Psoas muscle (tissue), 8 donors: ENCODE data around the gene BCKDK. TPM values are rescaled to one million over a fixed set of nuclear protein-coding genes. Genes with fewer than 3 reads are reported as not detected.

Experiments
- ATAC-seq, 4 donors: fragments of 200-7000 bp; cut with Tn5 transposase; one replicate each; pipeline ENCODE4 v1.9.1; 2020; ENCODE audit warnings: moderate library complexity in 3 of 4, mild to moderate bottlenecking in 2 of 4
- DNase-seq, 2 donors: peaks; one replicate each; pipeline ENCODE4 v3.0.0-alpha.2; 2020
- H3K27ac ChIP-seq: fragments of 200-600 bp; one replicate; pipeline ENCODE4 v1.8.0; 2022
- H3K27me3 ChIP-seq, 3 donors: fragments of 200-600 bp in 1 of 3; one replicate each; pipeline versions ENCODE4 v1.6.1 to v1.8.0; 2013 to 2022; ENCODE audit warnings: low read length in 2 of 3, mild to moderate bottlenecking in 2 of 3, moderate library complexity in 1 of 3; ENCODE audit not compliant: insufficient read depth in 3 of 3
- H3K36me3 ChIP-seq, 2 donors: fragments of 200-600 bp in 1 of 2; one replicate each; pipeline versions ENCODE4 v1.6.1 to v1.8.0; 2013 to 2022; ENCODE audit warnings: low read depth in 1 of 2, mild to moderate bottlenecking in 1 of 2, moderate library complexity in 1 of 2; ENCODE audit not compliant: insufficient read depth in 1 of 2
- H3K4me1 ChIP-seq: fragments of 200-600 bp; one replicate; pipeline ENCODE4 v1.8.0; 2022
- H3K4me3 ChIP-seq: fragments of 200-600 bp; one replicate; pipeline ENCODE4 v1.8.0; 2022; ENCODE audit warnings: mild to moderate bottlenecking
- H3K9me3 ChIP-seq: fragments of 200-600 bp; one replicate; pipeline ENCODE4 v1.8.0; 2022
- WGBS, 3 donors: extraction: QIAGEN DNeasy Blood & Tissue Kit; methylation state at CpG; one replicate each; pipeline versions ENCODE4 v1.1.6 to v1.1.7; 2013; 5-methylcytosine and 5-hydroxymethylcytosine counted together
- intact Hi-C, 2 donors: fragments of 100-400 bp; cut with DNase I; formaldehyde crosslinking; loops; one replicate each; pipeline versions ENCODE4 v1.11.0 to v1.14.2; 2022
- polyA plus RNA-seq, 3 donors: library from polyadenylated mRNA; stranded (reverse); fragments of 200-250 nt; gene quantifications; one replicate each; pipeline ENCODE4 v1.2.3, GENCODE V29; 2013
- total RNA-seq, 4 donors: library from RNA; stranded (reverse); fragmentation: NEBNext Ultra II Directional in 2 of 4; extraction: Animal tissue kit (Norgen Biotek cat#: 25700) in 2 of 4; gene quantifications; one replicate each; pipeline versions ENCODE4 v1.2.1 to v1.2.4, GENCODE V29; 2021 to 2023
- TF ChIP-seq, protein P1 (sequence below): fragments of 200-600 bp; IDR thresholded peaks from one replicate; pipeline ENCODE4 v1.8.0; 2022; ENCODE audit warnings: antibody characterized with exemption
- donor health status: healthy with polysubstance abuse.
- donor health status: DM: no; HTN: no; CAD: no; lungs with moderate emphysema.
- donor health status: Bipolar disorder and iron deficiency.
- donor health status: healthy.
- donor health status: DM: yes; HTN: yes; CAD: no.
- donor health status: DM: no; HTN: no; CAD: no.
- donor health status: DM: no; HTN: no; CAD: no.
- donor health status: DM: yes; HTN: yes; CAD: no.

Gene BCKDK
- total and polyA plus RNA-seq, 7 donors = 36.7 to 72.8 (median 52.5) TPM

DNA sequence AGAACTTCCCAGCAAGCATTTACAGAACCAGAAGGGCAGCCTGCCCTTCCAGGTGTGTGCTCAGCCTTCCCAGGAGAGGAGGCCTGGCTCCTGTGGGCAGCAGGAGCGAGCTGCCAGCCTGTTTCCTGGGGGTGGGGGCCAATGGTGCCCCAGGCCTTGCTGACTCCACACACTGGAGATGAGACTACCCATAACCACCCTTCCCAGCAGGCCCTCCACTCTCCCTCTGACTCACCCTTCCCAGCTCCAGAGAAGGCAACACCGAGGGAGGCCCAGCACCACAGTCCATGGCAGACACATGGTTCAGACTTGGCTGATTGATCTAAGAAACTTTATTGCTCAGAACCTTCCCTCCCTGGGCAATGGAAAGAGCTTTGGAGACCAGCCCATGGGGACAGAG, 17.6 kb upstream of the BCKDK start:
- 70 to 85% (median 85%) methylated on average over 2 of the region's 2 CpGs for WGBS, 3 donors
- H3K36me3 ChIP-seq = peaks cover 0 to 40% of the 10 kb centered on the region in 2 donors
- H3K27ac ChIP-seq = no peak overlapping the region
- intact Hi-C loops = loop anchor here in 1 of 2 donors (10.0 kb wide), 1 partner anchor 106 kb away; the partner anchor contains the start of gene HSD3B7
- H3K4me3 ChIP-seq = no peak overlapping the region
- peaks cover 2% of the 10 kb centered on the region for H3K4me1 ChIP-seq
- ATAC-seq (no peak), DNase-seq (peak in 1 of 2 donors; percentile 24)
- H3K27me3 ChIP-seq = no peaks in the 10 kb centered on the region
- TF ChIP-seq, protein P1, sequence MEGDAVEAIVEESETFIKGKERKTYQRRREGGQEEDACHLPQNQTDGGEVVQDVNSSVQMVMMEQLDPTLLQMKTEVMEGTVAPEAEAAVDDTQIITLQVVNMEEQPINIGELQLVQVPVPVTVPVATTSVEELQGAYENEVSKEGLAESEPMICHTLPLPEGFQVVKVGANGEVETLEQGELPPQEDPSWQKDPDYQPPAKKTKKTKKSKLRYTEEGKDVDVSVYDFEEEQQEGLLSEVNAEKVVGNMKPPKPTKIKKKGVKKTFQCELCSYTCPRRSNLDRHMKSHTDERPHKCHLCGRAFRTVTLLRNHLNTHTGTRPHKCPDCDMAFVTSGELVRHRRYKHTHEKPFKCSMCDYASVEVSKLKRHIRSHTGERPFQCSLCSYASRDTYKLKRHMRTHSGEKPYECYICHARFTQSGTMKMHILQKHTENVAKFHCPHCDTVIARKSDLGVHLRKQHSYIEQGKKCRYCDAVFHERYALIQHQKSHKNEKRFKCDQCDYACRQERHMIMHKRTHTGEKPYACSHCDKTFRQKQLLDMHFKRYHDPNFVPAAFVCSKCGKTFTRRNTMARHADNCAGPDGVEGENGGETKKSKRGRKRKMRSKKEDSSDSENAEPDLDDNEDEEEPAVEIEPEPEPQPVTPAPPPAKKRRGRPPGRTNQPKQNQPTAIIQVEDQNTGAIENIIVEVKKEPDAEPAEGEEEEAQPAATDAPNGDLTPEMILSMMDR = no peak
- no peaks in the 10 kb centered on the region for H3K9me3 ChIP-seq

DNA sequence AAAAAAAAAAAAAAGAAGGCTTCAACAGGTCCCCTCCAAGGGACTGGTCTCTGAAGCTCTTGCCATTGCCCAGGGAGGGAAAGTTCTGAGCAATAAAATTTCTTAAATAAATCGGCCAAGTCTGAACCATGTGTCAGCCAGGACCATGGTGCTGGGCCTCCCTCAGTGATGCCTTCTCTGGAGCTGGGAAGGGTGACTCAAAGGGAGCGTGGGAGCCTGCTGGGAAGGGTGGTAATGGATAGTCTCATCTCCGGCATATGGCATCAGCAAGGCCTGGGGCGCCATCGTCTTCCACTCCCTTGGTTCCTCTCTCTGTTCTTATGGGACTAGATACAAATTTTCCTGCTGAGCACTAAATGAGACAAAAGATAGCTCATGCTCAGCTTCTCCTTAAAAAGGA, 15.9 kb upstream of the BCKDK start:
- DNase-seq (peak in 1 of 2 donors; percentile 25), ATAC-seq (no peak)
- TF ChIP-seq, protein P1 = no peak
- Histone ChIP-seq H3K4me1 (peaks cover 4% of the 10 kb centered on the region), H3K36me3 (peaks cover 0 to 31% of the 10 kb centered on the region in 2 donors), H3K27me3 (no peaks in the 10 kb centered on the region), H3K9me3 (no peaks in the 10 kb centered on the region), H3K4me3 (no peak overlapping the region), H3K27ac (no peak overlapping the region)
- 90 to 95% (median 95%) methylated on average over 5 of the region's 5 CpGs for WGBS, 3 donors
- intact Hi-C loops = loop anchor here in 1 of 2 donors (10.0 kb wide), 1 partner anchor 108 kb away; the partner anchor contains the start of gene HSD3B7

DNA sequence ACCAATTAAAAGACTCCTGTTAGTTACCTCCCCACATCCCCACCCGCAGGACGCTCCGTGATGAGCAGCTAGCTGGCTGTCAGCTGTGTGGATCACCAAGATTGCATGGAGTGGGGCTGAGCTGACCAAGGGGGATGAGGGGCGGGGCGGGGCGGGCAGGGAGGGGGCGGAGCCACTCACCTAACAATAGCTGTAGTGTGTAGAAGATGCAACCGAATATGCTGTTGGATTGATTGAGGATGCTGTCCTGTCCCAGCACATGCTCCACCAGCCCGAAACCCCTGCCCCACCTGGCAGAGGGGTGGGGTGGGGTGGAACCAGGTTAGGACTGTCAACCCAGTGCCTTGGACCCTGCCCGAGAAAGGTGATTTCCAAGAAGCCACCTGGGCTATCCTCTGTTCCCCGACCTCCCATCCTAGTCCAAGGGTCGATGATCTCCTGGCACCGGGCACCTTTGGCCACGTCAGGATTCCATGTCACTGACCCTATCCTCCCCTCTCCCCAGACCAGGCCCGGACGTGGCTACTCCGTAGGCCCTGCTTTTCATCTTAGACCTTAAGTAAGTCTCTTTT, 15.0 kb upstream of the BCKDK start:
- H3K27me3 ChIP-seq = no peaks in the 10 kb centered on the region
- 31 to 40% (median 33%) methylated on average over 16 to 17 of the region's 17 CpGs for WGBS, 3 donors
- ATAC-seq (no peak), DNase-seq (peak in 1 of 2 donors; percentile 59)
- intact Hi-C loops = loop anchor here in 1 of 2 donors (10.0 kb wide), 1 partner anchor 108 kb away; the partner anchor contains the start of gene HSD3B7
- H3K4me1 ChIP-seq = peaks cover 4% of the 10 kb centered on the region
- peaks cover 0 to 27% of the 10 kb centered on the region in 2 donors for H3K36me3 ChIP-seq
- TF ChIP-seq, protein P1 = no peak
- peak overlapping the region; percentile 94 for H3K27ac ChIP-seq
- H3K4me3 ChIP-seq = peak overlapping the region; percentile 98
- H3K9me3 ChIP-seq = no peaks in the 10 kb centered on the region

DNA sequence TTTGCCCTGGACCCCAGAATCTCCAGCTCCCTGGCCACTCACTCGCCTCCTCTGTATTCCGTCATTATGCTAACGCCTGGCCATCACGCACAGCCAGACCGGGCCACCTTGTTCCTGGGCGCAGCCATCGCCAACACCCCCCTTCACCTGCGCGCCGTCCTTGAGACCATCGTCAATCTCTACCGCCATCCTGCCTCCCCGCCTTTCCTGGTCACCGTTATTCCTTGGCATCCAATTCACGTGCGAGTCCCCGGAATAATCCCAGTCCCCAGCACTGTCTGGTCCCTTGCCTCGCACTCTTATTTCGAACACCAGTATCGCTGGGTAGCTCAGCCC, 14.1 kb upstream of the BCKDK start:
- intact Hi-C loops = loop anchor here (1.0 to 10.0 kb wide), 2 partner anchors 48 to 109 kb away; partner anchors contain the start of gene HSD3B7 (in 1 of the 2)

More for the DNA sequence above, 14.1 kb upstream of the BCKDK start:
- Histone ChIP-seq H3K27me3 (no peaks in the 10 kb centered on the region), H3K4me3 (peak overlapping the region; percentile 98), H3K4me1 (peaks cover 4% of the 10 kb centered on the region), H3K36me3 (peaks cover 0 to 20% of the 10 kb centered on the region in 2 donors), H3K27ac (peak overlapping the region; percentile 94), H3K9me3 (no peaks in the 10 kb centered on the region)
- 0 to 1% (median 0%) methylated on average over 20 of the region's 20 CpGs for WGBS, 3 donors
- TF ChIP-seq, protein P1 = no peak
- DNase-seq (no peak), ATAC-seq (peak; percentile 3 to 45 (median 27))
